Endothelial cell of umbilical vein (primary cell): ENCODE measurements around the gene XNDC1N. TPM values are rescaled to one million over a fixed set of nuclear protein-coding genes. Genes with fewer than 3 reads are reported as not detected.
A peak's percentile ranks its signal among the peaks of the same experiment; 100 is the strongest.

Experiments
- BruUV-seq: library from RNA; stranded (reverse); fragments of 400-500 nt; replicated peaks from 2 replicates; lab custom pipeline; 2021; lab: Mats Ljungman, UMichigan
- CTCF ChIA-PET: fragments of 300-600, 350-600 bp; sonication (Branson Sonifier 250); formaldehyde crosslinking; loops from one replicate; lab custom pipeline; 2021; ENCODE audit warnings: antibody characterized with exemption, inconsistent platforms; lab: Charles Lee
- POLR2A ChIA-PET: fragments of 300-600, 350-600 bp; sonication (Branson Sonifier 250); formaldehyde crosslinking; loops from one replicate; lab custom pipeline; 2021; ENCODE audit warnings: antibody characterized with exemption, inconsistent platforms; lab: Charles Lee
- DNase-seq: peaks from one replicate; pipeline ENCODE4 v3.0.0-alpha.2; 2011; ENCODE audit warnings: low read depth, low spot score
- FAIRE-seq: peaks from 2 replicates; lab custom pipeline; 2011; peaks lifted over from hg19 to GRCh38; lab: Jason Lieb, UNC
- H2AFZ ChIP-seq: 2 replicates; pipeline ENCODE4 v1.6.0; 2012; ENCODE audit warnings: low read depth, low read length, control low read depth, inconsistent platforms
- H3K27ac ChIP-seq: 2 replicates; pipeline ENCODE4 v1.5.1; 2011; ENCODE audit warnings: low read depth, mild to moderate bottlenecking, control low read depth, low read length, moderate library complexity; ENCODE audit not compliant: insufficient read depth
- H3K27me3 ChIP-seq, 2 experiments: 2 replicates each; pipeline versions ENCODE4 v1.6.0 to v1.6.1; 2011; ENCODE audit warnings: low read length in 2 of 2, mixed read lengths in 1 of 2; ENCODE audit not compliant: control insufficient read depth in 2 of 2, insufficient read depth in 2 of 2
- H3K36me3 ChIP-seq, 2 experiments: 2 replicates in 1 of 2; 3 replicates in 1 of 2; pipeline ENCODE4 v1.5.1; 2011; ENCODE audit warnings: low read length in 2 of 2, mild to moderate bottlenecking in 1 of 2, moderate library complexity in 1 of 2; ENCODE audit not compliant: control insufficient read depth in 2 of 2, insufficient read depth in 2 of 2; ENCODE audit errors: extremely low read depth in 1 of 2
- H3K4me1 ChIP-seq: 3 replicates; pipeline ENCODE4 v1.5.1; 2011; ENCODE audit warnings: mild to moderate bottlenecking, low read length; ENCODE audit not compliant: control insufficient read depth, insufficient read depth; ENCODE audit errors: extremely low read depth
- H3K4me2 ChIP-seq: 2 replicates; pipeline ENCODE4 v1.6.1; 2011; ENCODE audit warnings: low read length, control low read depth, mixed read lengths; ENCODE audit not compliant: insufficient read depth
- H3K4me3 ChIP-seq, 3 experiments: fragments of 200-600 bp in 1 of 3; sonication (generic), shearing (Covaris generic) in 1 of 3; replicated peaks in 1 of 3; 2 replicates each; pipeline ENCODE4 v1.5.1; 2011 to 2016; ENCODE audit warnings: control low read depth in 3 of 3, low read length in 3 of 3, mild to moderate bottlenecking in 2 of 3, inconsistent platforms in 1 of 3, low read depth in 1 of 3, moderate library complexity in 1 of 3; ENCODE audit not compliant: insufficient read depth in 1 of 3
- H3K79me2 ChIP-seq: 2 replicates; pipeline ENCODE4 v1.6.0; 2012; ENCODE audit warnings: low read length, inconsistent platforms; ENCODE audit not compliant: control insufficient read depth, insufficient read depth
- H3K9ac ChIP-seq: replicated peaks from 2 replicates; pipeline ENCODE3; 2011; ENCODE audit warnings: low read length, control low read depth; ENCODE audit not compliant: insufficient read depth; ENCODE audit errors: extremely low read depth
- H3K9me1 ChIP-seq: replicated peaks from 3 replicates; pipeline ENCODE4 v1.6.0; 2011; ENCODE audit warnings: mild to moderate bottlenecking, low read length; ENCODE audit not compliant: control insufficient read depth, insufficient read depth; ENCODE audit errors: extremely low read depth
- H3K9me3 ChIP-seq: replicated peaks from 2 replicates; pipeline ENCODE4 v1.5.1; 2012; ENCODE audit warnings: low read length, inconsistent platforms; ENCODE audit not compliant: control insufficient read depth, insufficient read depth
- H4K20me1 ChIP-seq: replicated peaks from 2 replicates; pipeline ENCODE3; 2011; ENCODE audit warnings: mild to moderate bottlenecking, low read length; ENCODE audit not compliant: control insufficient read depth, insufficient read depth; ENCODE audit errors: extremely low read depth
- EZH2 ChIP-seq: IDR thresholded peaks from 2 replicates; pipeline ENCODE4 v1.6.1; 2012; ENCODE audit warnings: borderline replicate concordance, low read depth, mild to moderate bottlenecking, moderate library complexity, low read length, inconsistent platforms; ENCODE audit not compliant: severe bottlenecking
- POLR2AphosphoS5 ChIP-seq: IDR thresholded peaks from 2 replicates; pipeline ENCODE4 v1.6.1; 2012; ENCODE audit warnings: low read depth, mild to moderate bottlenecking, control low read depth, low read length, moderate library complexity; ENCODE audit not compliant: insufficient read depth
- dilution Hi-C: fragments of 300-500 bp; cut with MboI; formaldehyde crosslinking; loops from one replicate; pipeline ENCODE4 v1.15.0; 2019; ENCODE audit warnings: low sequenced_read_pairs; ENCODE audit not compliant: extremely low pct_ligation_motif_present
- intact Hi-C: fragments of 100-400 bp; cut with micrococcal nuclease; formaldehyde crosslinking; loops from one replicate; pipeline ENCODE4 v1.10.0; 2022
- polyA plus RNA-seq, 4 experiments: library from polyadenylated mRNA; depleted of rRNA in 3 of 4; stranded (reverse) in 3 of 4; unstranded in 1 of 4; fragments of >200 nt; gene quantifications; 2 replicates each; pipeline versions ENCODE4 v1.2.1 to v1.2.3, GENCODE V29; 2011 to 2012; ENCODE audit warnings: missing spikeins in 1 of 4
- total RNA-seq: library from RNA; stranded (reverse); gene quantifications from 2 replicates; pipeline ENCODE4 v1.2.3, GENCODE V29; 2021
- TF ChIP-seq, protein P1 (sequence below), 2 donors: IDR thresholded peaks; 1 replicate in 1 of 2; 2 replicates in 1 of 2; pipeline ENCODE4 v1.5.1; 2011; ENCODE audit warnings: low read length in 2 of 2, mild to moderate bottlenecking in 2 of 2, moderate library complexity in 2 of 2, control low read depth in 1 of 2, inconsistent platforms in 1 of 2, low read depth in 1 of 2; ENCODE audit not compliant: insufficient read depth in 1 of 2; ENCODE audit errors: extremely low read depth in 1 of 2

Gene XNDC1N
- total and polyA plus RNA-seq, 2 donors (not counting 3 experiments of a cell fraction or from before 2014, with no cell fraction given): 3.5 to 9.0 TPM

DNA sequence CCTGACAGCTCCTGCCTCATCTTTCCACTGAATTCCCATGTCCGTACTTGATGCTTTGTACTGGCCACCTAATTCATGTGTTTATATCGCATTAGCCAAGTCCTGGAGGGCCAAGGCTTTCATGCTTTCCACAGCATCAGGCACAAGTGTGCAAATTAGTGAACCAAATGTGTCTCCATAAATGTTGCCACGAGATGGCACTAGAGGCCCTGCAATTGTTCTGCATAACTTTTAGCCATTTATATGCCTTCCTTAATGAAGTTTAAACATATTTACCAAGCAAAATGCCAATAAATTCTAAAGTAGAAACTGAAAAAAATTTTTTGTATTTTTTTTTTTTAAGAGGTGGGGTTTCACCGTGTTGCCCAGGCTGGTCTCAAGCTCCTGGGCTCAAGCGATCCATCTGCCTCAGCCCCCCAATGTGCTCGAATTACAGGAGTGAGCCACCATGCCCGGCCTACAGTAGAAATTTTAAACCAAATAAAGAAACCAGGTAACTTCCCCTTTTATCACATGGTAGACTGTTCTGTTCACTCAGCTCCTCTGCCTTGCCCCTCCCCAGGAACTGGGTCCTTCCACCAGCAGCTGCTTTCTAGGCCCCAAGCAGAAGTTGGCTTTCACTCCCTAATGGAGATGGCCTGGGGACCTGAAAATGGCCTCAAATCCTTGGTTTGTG lies 49.5 kb upstream of the XNDC1N start:
- intact Hi-C loops: loop anchor here (1.0 to 2.0 kb wide), 4 partner anchors 166 to 453 kb away; no protein-coding TSS in a partner anchor
- peak; percentile 67 for DNase-seq
- FAIRE-seq: peak; percentile 78

More for the DNA sequence above, 49.5 kb upstream of the XNDC1N start:
- ChIA-PET CTCF (interaction anchor here (0.8 to 3.7 kb wide), 22 partner anchors 8 to 453 kb away, joined by 3 to 38 read pairs (median 6); partner anchors contain the start of genes RNF121 and XNDC1N), POLR2A (no interaction called here)
- Histone ChIP-seq H3K27me3 (no peaks in the 10 kb centered on the region), H3K9me1 (no peaks in the 10 kb centered on the region), H3K9ac (no peak overlapping the region), H3K79me2 (peaks cover 67% of the 10 kb centered on the region), H3K4me3 (no peak overlapping the region), H3K27ac (no peak overlapping the region), H3K9me3 (no peaks in the 10 kb centered on the region), H3K4me1 (no peaks in the 10 kb centered on the region), H2AFZ (no peak overlapping the region), H3K36me3 (peaks cover 5 to 17% of the 10 kb centered on the region in 2 experiments), H3K4me2 (no peak overlapping the region), H4K20me1 (no peaks in the 10 kb centered on the region)
- dilution Hi-C loops: no loop called here
- TF ChIP-seq EZH2 (no peak), POLR2AphosphoS5 (no peak)
- TF ChIP-seq, protein P1, sequence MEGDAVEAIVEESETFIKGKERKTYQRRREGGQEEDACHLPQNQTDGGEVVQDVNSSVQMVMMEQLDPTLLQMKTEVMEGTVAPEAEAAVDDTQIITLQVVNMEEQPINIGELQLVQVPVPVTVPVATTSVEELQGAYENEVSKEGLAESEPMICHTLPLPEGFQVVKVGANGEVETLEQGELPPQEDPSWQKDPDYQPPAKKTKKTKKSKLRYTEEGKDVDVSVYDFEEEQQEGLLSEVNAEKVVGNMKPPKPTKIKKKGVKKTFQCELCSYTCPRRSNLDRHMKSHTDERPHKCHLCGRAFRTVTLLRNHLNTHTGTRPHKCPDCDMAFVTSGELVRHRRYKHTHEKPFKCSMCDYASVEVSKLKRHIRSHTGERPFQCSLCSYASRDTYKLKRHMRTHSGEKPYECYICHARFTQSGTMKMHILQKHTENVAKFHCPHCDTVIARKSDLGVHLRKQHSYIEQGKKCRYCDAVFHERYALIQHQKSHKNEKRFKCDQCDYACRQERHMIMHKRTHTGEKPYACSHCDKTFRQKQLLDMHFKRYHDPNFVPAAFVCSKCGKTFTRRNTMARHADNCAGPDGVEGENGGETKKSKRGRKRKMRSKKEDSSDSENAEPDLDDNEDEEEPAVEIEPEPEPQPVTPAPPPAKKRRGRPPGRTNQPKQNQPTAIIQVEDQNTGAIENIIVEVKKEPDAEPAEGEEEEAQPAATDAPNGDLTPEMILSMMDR (IDR thresholded peaks at IDR 0.05; ENCODE audit: extremely low read depth in 1 of 2, insufficient read depth in 1 of 2, low read depth in 1 of 2, low read length in 2 of 2): peak; percentile 54 to 57
- no TSS peak for BruUV-seq
